ENCODE results near the gene GAL3ST2.
A peak's percentile ranks its signal among the peaks of the same experiment; 100 is the strongest.
"Not testable (repeated sequence)": the region's sequence is repeated elsewhere in the genome, so short reads cannot be mapped to it uniquely, and the experiment has no call there.

GAL3ST2 gene

DNA sequence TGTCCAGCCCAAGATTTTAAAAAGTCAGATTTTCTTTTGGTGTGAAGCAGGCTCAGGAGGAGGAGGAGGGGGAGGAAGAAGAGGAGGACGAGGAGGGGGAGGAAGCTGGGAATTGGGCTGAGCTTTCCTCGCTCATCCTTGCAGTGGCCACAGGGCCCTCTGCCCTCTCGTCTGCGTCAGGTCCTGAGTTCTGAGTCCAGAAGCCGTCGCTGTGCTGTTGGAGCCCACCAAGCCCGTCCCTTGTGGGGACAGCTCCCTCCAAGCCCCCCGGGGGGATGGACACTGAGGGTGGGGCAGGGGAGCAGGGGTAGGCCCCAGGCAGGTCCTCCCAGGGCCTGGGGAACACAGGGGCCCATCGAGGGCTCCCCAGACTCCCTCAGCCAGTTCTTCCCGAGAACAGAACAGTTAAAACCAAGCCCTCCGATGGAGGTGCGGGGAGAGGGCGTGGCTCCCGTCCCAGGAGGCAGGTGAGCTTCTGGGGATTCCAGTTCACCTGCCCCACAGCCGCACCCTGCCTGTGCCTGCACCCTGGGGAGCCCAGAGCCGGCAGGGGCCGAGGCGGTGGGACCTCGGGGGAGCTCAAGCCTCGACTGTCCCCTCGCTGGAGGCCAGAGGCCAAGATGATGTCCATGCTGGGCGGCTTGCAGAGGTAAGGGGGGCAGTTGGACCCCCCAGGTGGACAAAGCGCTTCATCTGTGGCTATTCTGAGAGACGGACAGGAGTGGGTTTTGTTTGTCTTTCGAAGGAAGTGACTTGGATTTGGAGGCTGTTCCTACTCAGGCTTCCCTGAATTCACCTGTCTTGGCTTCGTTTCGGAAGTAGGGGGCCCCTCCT lies at the start of gene GAL3ST2:
TSS of gene GAL3ST2 (plus strand) at position 487 of the 834 bp plus-strand sequence. CDS start at position 621, 134 bp downstream.
- DNase-seq (ENCODE audit: low read depth in 1 of 2, low spot score in 1 of 2), result no peak

DNA sequence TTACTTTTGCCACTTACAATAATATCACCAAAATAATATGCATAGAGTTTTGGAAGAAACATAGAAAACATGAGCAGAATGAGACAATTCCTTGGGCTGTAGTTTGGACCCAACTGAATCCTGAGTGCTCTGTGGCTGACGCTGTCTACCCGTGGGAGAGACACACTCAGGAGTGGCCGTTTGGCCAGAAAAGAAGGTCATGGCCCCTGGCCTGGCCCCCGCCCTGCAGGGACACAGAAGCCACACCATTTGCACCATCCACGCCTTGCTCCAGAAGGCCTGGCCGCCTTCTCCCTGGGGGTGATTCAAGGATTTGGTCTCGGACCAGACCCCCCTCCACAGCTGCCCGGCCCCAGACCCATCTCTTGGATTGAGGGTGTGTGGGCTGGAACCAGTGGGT lies 48.6 kb upstream of the GAL3ST2 start:
- no peak for DNase-seq (ENCODE audit: low read depth in 1 of 2, low spot score in 1 of 2)

DNA sequence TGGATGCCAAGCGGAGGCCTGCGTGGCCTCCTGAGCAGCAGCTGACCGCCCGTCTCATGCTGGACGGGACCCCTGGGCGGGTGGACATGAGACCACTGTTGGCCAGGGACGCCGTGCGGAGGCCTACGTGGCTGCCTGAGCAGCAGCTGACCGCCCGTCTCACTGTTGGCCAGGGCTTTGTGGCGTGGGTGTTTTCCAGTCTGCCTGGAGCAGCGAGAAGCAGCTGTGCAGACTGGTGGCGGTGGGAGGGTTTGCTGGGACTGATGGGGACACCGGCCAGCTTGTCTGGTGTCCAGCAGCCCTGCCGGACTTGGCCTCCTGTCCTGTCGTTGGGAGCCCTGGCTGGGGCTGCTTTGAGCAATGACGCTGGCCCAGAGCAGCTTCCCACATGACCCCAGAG lies 48.0 kb upstream of the GAL3ST2 start:
- DNase-seq (ENCODE audit: low read depth in 1 of 2, low spot score in 1 of 2), result no peak

DNA sequence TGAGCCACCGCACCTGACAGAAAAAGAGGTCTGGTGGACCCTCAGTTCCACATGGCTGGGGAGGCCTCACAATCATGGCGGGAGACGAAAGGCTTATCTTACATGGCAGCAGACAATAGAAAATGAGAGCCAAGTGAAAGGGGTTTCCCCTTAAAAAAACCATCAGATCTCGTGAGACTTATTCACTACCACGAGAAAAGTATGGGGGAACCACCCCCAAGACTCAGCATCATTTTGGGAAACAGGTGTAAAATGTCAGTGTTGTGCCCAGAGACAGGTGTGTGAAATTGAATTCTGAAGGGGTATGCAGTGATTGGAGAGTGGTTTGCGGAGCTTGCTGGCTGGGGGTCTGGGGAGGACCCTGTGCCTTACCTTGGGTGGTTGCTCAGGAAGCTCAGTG lies 46.8 kb upstream of the GAL3ST2 start:
- no peak for DNase-seq (ENCODE audit: low read depth in 1 of 2, low spot score in 1 of 2)

DNA sequence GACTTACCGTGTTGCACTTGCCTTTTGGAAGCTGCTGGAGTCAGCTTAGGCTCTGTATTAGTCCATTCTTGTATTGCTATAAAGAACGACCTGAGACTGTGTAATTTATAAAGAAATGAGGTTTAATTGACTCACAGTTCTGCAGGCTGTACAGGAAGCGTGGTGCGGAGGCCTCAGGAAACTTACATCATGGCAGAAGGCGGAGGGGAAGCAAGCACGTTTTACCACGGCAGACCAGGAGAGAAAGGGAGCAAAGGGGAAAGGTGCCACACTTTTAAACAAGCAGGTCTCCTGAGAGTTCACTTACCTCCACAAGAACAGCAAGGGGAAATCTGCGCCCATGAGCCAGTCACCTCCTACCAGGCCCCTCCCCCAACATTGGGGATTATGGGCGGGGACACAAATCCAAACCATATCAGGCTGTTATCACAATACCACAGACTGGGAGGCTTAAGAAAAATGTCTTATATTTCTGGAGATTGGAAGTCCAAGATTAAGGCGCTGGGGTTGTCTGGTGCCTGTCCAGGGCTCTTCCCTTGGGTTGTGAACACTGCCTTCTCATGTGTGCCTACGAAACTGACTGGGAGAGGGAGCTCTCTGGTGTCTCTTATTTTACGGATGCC lies 45.8 kb upstream of the GAL3ST2 start:
- DNase-seq (ENCODE audit: low read depth in 1 of 2, low spot score in 1 of 2), result no peak

DNA sequence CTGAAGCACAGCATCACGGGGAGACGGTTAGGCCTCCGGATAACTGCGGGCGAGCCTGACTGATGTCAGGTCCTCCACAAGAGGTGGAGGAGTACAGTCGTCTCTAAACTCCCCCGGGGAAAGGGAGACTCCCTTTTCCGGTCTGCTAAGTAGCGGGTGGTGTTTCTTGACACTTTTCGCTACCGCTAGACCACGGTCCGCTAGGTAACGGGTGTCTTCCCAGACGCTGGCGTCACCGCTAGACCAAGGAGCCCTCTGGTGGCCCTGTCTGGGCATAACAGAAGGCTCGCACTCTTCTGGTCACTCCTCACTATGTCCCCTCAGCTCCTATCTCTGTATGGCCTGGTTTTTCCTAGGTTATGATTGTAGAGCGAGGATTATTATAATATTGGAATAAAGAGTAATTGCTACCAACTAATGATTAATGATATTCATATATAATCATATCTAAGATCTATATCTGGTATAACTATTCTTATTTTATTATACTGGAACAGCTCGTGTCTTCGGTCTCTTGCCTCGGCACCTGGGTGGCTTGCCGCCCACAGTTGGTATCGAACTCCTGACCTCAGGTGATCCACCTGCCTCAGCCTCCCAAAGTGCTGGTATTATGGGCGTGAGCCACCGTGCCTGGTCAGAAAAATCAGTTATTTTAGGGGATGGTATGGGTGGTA lies 44.0 kb upstream of the GAL3ST2 start:
- DNase-seq (ENCODE audit: low read depth in 1 of 2, low spot score in 1 of 2), result peak; percentile 33

DNA sequence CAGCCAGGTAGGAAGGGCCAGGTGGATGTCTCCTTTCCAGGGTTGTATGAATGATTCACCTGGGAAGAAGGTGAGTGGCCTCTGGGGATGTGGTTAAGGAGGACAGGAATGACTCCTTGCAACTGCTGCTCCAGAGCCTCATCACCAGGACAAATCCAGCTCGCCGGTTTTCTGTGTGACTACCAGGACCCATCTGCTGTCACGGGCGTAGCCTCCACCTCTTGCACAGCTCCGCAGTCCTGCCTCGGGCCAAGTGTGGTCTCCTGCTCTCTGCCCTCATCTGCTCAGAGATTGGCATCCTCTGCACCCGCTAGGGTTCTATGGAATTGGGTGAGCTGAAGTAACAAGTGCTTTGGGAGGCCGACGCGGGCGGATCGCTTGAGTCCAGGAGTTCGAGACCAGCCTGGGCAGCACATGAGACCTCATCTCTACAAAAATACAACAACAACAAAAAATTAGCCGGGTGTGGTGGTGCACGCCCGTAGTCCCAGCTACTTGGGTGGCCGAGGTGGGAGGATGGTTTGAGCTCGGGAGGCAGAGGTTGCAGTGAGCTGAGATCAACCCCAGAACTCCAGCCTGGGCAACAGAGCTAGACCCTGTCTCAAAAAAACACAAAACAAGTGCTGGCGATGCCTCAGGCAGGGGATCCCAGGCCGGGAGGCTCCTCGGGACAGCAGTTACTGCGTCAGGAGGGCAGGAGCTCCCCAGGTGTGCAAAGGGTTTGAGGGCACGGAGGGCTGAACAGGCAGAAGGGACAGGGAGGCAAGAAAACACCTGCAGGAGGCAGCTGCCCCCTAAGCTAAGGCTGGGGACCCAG lies 43.0 kb upstream of the GAL3ST2 start:
- DNase-seq (ENCODE audit: low read depth in 1 of 2, low spot score in 1 of 2), result no peak

DNA sequence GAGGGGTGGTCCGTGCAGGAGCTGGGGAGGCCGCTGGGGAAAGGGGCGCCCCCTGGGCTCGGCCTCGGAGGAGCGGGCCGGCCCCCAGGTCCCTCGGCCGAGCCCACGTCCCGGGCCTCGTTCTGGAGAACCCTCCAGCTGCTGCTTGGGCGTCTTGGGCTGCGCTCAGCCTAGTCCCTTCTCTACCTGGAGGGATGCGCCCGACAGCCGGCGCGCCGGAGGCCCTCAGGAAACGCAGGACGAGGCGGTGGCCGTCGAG lies 42.5 kb upstream of the GAL3ST2 start:
- no peak for DNase-seq (ENCODE audit: low read depth in 1 of 2, low spot score in 1 of 2)

DNA sequence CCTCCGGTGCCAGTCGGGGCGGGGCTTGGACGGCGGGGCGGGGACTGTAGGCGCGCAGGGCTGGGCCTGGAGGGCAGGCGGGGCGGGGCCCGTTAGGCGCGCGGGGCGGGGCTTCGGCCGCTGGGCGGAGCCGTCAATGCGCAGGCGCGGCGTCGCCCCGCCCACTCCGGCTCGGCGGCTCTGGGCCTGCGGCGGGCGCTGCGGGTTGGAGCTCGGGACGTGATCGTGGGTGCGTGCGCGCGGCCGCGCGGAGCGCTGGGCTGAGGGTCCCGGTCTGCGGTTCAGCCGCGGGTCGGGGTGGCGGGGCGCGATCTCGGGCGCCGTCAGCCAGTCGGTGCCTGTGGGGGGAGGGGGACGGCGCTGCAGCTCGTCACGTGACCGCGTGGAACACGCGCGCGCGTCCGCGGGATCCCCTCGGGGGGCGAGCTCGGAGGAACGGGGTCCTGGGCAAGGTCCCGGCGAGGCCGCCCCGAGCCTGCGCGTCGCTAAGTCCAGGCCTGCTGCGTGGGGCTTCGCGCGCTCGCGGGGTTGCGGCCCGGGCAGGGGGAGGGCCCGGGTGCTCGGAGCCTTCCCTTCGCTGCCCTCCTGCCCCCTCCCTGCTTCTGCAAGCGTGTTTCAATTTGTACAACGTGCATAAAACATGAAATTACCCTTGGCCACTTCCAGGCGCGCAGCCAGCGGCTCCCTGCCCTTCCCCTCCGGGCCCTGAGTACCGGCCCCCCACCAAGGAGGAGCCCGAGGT lies 42.0 kb upstream of the GAL3ST2 start, which contains the start of gene D2HGDH:
TSS of gene D2HGDH (plus strand) at position 164 of the 742 bp plus-strand sequence. CDS start 595 bp downstream, outside the sequence.
- DNase-seq (ENCODE audit: low read depth in 1 of 2, low spot score in 1 of 2), result peak; percentile 87 to 90

DNA sequence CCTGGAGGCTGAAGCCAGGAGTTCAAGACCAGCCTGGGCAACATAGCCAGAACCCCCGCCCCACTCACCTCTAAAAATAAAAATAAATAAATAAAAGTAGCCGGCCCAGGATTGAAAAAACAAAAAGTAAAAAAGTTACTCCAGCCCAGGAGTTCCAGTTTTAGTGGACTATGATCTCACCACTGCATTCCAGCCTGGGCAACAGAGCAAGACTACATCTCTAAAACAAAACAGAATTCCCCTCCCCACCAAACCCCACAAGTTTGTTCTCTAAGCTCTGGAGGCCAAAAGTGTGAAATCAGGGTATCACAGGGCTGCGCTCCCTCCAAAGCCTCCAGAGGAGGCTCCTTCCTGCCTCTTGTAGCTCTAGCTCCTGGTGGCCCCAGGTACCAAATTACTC lies 40.5 kb upstream of the GAL3ST2 start:
- no peak for DNase-seq (ENCODE audit: low read depth in 1 of 2, low spot score in 1 of 2)

DNA sequence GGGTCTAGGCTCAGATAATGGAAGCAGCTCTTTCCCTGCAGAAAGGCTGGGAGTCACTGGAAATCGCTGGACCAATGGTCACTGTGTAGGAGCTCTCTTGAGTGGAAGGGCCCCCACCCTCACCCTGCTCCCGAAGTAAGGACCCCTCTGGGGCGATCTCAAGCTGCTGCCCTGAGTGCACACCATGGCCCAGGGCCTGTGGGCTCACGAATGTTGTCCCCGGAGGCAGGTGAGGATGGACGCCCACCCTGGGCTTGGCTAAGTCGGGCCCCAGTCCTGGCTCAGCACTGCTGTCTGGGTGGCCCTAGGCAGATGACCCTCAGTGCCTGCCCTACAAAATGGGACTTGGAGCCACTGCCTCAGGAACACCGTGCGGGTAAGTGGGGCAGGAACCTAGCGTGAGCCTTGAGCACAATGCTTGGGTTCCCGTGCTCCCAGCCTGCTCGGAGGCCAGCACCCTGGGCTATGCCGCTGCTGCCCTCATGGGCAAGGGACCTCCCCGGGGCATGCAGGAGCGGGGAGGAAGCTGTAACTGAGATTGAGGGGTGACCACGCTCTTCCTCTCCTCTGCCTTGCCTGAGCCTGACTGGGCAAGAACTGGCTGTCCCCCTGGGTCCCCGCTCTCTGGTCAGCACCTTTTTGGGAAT lies 38.5 kb upstream of the GAL3ST2 start:
- DNase-seq (ENCODE audit: low read depth in 1 of 2, low spot score in 1 of 2), result no peak

DNA sequence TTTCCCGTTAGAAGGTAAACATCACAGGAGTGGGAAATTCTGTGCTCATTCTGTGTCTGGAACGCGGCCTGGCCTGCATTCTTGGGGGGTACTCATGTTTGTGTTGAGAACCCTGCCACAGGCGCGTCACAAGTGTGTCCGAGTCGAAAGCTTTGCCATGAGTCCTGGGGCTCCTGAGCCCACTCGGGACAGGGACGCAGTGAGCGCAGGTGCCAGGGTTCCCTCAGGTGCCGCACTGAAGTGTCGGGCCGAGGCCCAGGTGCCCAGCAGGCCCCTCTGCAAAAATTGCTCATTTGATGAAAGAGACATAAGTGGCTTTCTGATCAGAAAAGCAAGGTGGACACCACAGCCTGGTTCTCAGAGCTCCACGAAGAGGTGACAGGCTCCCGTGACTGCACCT lies 37.4 kb upstream of the GAL3ST2 start:
- no peak for DNase-seq (ENCODE audit: low read depth in 1 of 2, low spot score in 1 of 2)

DNA sequence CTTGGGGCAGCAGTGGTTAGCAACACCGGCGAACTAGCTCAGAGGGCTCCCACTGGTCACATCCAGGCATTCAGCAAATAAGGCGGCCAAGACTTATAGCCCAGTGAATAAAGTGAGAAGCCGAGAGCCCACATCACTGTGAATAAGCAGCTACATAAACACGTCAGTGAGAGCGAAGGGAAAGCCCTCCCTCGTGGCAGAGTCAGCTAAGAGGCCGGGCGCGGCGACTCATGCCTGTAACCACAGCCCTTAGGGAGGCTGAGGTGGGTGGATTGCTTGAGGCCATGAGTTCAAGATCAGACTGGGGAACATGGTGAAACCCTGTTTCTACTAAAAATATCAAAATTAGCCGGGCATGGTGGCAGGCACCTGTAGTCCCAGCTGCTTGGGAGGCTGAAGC lies 37.0 kb upstream of the GAL3ST2 start:
- peak in 1 of 2 donors; percentile 60 for DNase-seq (ENCODE audit: low read depth in 1 of 2, low spot score in 1 of 2)

DNA sequence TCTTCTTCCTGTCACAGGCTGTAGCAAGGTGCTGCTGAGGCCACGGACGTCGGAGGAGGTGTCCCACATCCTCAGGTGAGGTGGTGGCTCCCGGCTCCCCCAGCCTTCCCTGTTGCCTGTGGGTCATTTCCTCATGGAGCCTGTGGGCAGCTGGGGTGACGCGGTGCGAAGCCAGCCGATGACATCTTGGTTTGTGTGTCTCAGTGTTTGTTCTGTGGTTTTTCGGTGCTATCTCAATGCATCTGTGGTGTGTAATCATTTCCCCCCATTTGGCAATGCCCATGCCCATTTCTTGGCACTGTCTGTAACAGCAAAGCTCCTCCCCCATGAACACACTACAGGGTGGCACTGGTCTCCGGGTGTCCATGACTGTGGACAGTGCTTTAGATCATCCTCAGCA lies 35.6 kb upstream of the GAL3ST2 start:
- no peak for DNase-seq (ENCODE audit: low read depth in 1 of 2, low spot score in 1 of 2)

DNA sequence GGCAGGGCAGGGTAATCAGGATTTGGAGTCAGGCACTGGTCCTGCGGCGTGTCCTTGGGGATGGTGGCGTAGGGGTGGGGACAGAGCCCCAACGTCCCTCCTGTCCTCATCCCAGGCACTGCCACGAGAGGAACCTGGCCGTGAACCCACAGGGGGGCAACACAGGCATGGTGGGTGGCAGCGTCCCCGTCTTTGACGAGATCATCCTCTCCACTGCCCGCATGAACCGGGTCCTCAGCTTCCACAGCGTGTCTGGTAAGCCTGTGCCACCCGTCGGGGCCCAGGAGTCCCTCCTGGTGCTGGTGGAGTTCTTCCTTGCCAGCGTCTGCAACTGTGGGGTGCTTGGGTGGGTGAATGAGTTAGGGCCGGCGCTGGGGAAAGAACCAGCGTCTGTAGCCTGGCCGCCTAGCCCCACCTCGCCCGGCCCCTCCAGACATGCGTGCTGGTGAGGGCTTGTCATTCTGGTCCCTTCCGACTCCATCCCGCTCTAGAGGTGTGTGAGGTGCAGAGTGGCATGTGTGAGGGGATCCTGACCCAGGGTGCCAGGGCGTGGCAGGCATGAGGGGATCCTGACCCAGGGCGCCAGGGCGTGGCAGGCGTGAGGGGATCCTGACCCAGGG lies 34.2 kb upstream of the GAL3ST2 start:
- DNase-seq (ENCODE audit: low read depth in 1 of 2, low spot score in 1 of 2), result no peak

DNA sequence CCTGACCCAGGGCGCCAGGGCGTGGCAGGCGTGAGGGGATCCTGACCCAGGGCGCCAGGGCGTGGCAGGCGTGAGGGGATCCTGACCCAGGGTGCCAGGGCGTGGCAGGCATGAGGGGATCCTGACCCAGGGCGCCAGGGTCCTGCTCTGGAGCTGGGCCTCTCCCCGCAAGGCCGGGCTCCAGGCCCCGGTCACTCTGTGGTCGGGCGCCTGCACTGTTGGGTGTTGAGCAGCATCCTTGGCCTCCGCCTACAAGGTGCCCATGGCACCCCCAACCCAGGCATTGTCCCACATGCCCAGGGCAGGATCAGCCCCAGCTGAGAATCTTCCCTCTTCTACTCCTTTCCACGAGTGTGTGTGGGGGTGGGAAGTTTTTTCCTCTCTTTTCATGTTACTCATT lies 33.6 kb upstream of the GAL3ST2 start:
- not testable (repeated sequence) for DNase-seq (ENCODE audit: low read depth in 1 of 2, low spot score in 1 of 2)

DNA sequence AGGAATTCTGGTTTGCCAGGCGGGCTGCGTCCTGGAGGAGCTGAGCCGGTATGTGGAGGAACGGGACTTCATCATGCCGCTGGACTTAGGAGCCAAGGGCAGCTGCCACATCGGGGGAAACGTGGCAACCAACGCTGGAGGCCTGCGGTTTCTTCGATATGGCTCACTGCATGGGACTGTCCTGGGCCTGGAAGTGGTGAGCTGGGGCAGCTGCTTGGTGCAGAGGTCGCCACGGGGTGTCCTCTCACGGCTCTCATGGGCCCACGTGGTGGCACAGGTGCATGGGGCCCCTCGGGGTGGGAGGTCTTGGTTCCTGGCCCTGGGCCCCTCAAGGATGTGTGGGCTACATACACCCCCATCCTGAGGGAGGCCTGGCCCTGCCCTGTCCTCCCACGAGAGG lies 33.0 kb upstream of the GAL3ST2 start:
- DNase-seq (ENCODE audit: low read depth in 1 of 2, low spot score in 1 of 2), result no peak

DNA sequence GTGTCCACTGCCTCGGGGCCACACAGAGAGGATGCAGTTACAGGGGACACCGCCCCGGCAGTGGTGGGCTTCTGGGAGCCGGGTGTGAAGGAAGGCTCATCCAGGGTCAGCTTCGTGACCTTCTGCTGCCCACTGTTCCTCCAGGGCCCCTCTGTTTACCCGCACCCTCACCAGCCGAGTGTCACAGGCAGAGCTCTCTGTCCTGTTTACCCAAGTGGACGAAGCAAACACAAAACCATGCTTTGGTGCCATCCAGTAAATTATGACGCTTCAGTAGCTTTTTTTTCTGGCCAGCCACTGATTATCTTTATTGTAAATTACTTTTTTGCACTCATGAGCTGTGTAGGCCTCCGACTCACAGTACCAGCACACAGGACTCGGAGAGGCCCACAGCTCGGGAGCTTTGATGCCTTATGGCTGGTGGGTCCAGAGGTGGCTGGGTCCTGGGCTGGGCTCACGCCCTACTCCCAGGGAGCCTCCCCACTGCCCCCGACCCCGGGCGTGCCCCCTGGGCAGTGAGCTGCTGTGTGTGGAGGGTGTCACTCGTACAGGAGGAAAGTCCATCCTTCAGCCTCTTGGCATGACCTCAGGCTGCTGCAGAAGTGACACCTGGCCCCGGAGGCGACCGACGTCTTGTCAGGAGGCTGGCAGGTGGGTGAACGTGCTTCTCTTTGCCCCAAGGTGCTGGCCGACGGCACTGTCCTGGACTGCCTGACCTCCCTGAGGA lies 32.4 kb upstream of the GAL3ST2 start:
- DNase-seq (ENCODE audit: low read depth in 1 of 2, low spot score in 1 of 2), result no peak

DNA sequence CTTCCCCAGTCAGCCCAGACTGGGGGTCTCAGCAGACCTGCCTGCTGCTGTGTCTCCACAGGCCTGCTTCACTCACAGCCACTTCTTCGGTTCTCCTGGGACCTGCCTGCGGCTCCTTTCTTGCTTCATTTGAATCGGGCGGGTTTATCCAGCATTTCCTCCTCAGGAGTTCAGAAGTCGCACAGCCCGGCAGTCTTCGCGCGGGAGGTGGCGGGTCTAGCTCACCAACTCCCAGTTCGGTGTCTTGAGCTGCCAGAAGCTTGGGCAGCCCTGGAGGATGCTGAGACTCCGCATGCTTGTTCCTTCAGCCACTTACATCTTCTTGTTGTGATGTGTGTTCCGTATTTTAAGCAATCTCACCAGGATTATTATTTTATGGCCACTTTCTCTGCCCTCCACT lies 31.3 kb upstream of the GAL3ST2 start:
- no peak for DNase-seq (ENCODE audit: low read depth in 1 of 2, low spot score in 1 of 2)
